ENCODE data around the gene SFT2D3. TPM values are rescaled to one million over a fixed set of nuclear protein-coding genes. Genes with fewer than 3 reads are reported as not detected.

Gene SFT2D3
- total RNA-seq, 1 experiment from 2014 or later, result 4.7 TPM

- DNase-seq, result no peak
Measured at GRCh38 chr2:127733113-127733815, 32.0 kb downstream of the SFT2D3 start.

More at GRCh38 chr2:127733113-127733815, 32.0 kb downstream of the SFT2D3 start:
- Histone ChIP-seq H3K4me2 (ENCODE audit: insufficient read depth, insufficient read length, low read length) (no peak overlapping the region), H4K20me1 (ENCODE audit: control insufficient read depth, insufficient read depth, insufficient read length) (no peaks in the 10 kb centered on the region), H3K4me1 (ENCODE audit: insufficient read depth, low read length) (no peaks in the 10 kb centered on the region), H2AK5ac (ENCODE audit: insufficient read length, low read length) (no peak overlapping the region), H3K14ac (ENCODE audit: insufficient read depth, low read length) (no peak overlapping the region), H2BK5ac (ENCODE audit: insufficient read length, low read length) (no peak overlapping the region), H3K56ac (ENCODE audit: insufficient read length, low read depth, low read length) (no peak overlapping the region), H4K5ac (ENCODE audit: insufficient read length, low read depth, low read length) (no peak overlapping the region), H2BK20ac (ENCODE audit: low read depth, low read length, poor library complexity, severe bottlenecking) (no peak overlapping the region), H4K8ac (replicated peaks; ENCODE audit: insufficient read length, low read depth, low read length) (no peak overlapping the region), H3K9ac (ENCODE audit: extremely low read depth, insufficient read length, low read length) (no peak overlapping the region), H2BK15ac (ENCODE audit: low read depth, low read length) (no peak overlapping the region), H3K9me3 (ENCODE audit: control insufficient read depth, low read depth, low read length) (no peaks in the 10 kb centered on the region), H3K23ac (ENCODE audit: insufficient read length, low read depth, low read length) (no peak overlapping the region), H3K4ac (ENCODE audit: low read depth, low read length) (no peak overlapping the region), H3K79me1 (ENCODE audit: insufficient read depth, low read depth, low read length, poor library complexity, severe bottlenecking) (no peaks in the 10 kb centered on the region), H3K27ac (ENCODE audit: insufficient read length, low read depth, low read length) (no peak overlapping the region), H3K18ac (ENCODE audit: insufficient read length, low read depth, low read length) (no peak overlapping the region), H3T11ph (ENCODE audit: low read length) (no peak overlapping the region), H2BK120ac (ENCODE audit: low read depth, low read length, poor library complexity, severe bottlenecking) (no peak overlapping the region), H3K23me2 (ENCODE audit: insufficient read length, low read depth, low read length, poor library complexity, severe bottlenecking) (no peaks in the 10 kb centered on the region), H3K79me2 (ENCODE audit: insufficient read depth, low read length) (no peaks in the 10 kb centered on the region), H3K27me3 (ENCODE audit: insufficient read depth, low read length) (no peaks in the 10 kb centered on the region), H4K91ac (ENCODE audit: insufficient read length, low read depth, low read length) (no peak overlapping the region), H2BK12ac (ENCODE audit: insufficient read length, low read depth, low read length) (no peak overlapping the region), H2AFZ (ENCODE audit: low read length) (no peak overlapping the region)
- H3K9me3 Mint-ChIP-seq, result no peaks in the 10 kb centered on the region
- H3K27me3 Mint-ChIP-seq (ENCODE audit: low read depth), result no peaks in the 10 kb centered on the region
- H3K4me1 Mint-ChIP-seq, result no peaks in the 10 kb centered on the region
- H3K27ac Mint-ChIP-seq, result no peak overlapping the region
- no peak for TF ChIP-seq CTCF (conservative IDR thresholded peaks at IDR 0.05)
- WGBS (ENCODE audit: extremely low coverage, insufficient read length, low lambda C conversion rate), result no CpG with 5 or more reads among the region's 6 CpGs
- no peak overlapping the region for H3K4me3 Mint-ChIP-seq
- H3K36me3 Mint-ChIP-seq (ENCODE audit: insufficient read depth in 1 of 3, low read depth in 3 of 3), result peaks cover 0 to 26% (median 17%) of the 10 kb centered on the region in 3 experiments; a peak in 5 of 7 replicates

Measured in H9 (cell line).